Neural cell (in vitro differentiated cells): Measurements from ENCODE around the gene ZNF638. TPM values are rescaled to one million over a fixed set of nuclear protein-coding genes. Genes with fewer than 3 reads are reported as not detected.

Experiments used
- H2AFZ ChIP-seq: fragments of 200-600, 300-800 bp; sonication (generic), shearing (Covaris generic); 2 replicates; pipeline ENCODE4 v1.6.0; 2014; ENCODE audit warnings: low read depth, mild to moderate bottlenecking, antibody characterized with exemption, low read length, moderate library complexity
- H3F3A ChIP-seq: fragments of 200-600 bp; shearing (Covaris generic); 2 replicates; pipeline ENCODE4 v1.6.1; 2016; ENCODE audit warnings: mild to moderate bottlenecking, moderate library complexity, mixed read lengths, antibody characterized with exemption, low read length; ENCODE audit not compliant: insufficient read depth, poor library complexity, severe bottlenecking
- H3K27ac ChIP-seq: fragments of 200-600, 300-800 bp; sonication (generic), shearing (Covaris generic); 2 replicates; pipeline ENCODE4 v1.5.1; 2014; ENCODE audit warnings: mild to moderate bottlenecking, low read length, moderate library complexity
- H3K27me3 ChIP-seq: fragments of 300-800, 200-600 bp; sonication (generic), shearing (Covaris generic); 2 replicates; pipeline ENCODE4 v1.6.0; 2014; ENCODE audit warnings: mild to moderate bottlenecking, low read depth, low read length, moderate library complexity; ENCODE audit not compliant: insufficient read depth
- H3K36me3 ChIP-seq: fragments of 300-800, 200-600 bp; sonication (generic), shearing (Covaris generic); 2 replicates; pipeline ENCODE4 v1.5.1; 2014; ENCODE audit warnings: mild to moderate bottlenecking, antibody characterized with exemption, low read length, moderate library complexity; ENCODE audit not compliant: insufficient read depth
- H3K4me2 ChIP-seq: fragments of 300-800, 200-600 bp; sonication (generic), shearing (Covaris generic); 2 replicates; pipeline ENCODE4 v1.6.0; 2014; ENCODE audit warnings: mild to moderate bottlenecking, low read length
- H3K4me3 ChIP-seq: fragments of 300-800, 200-600 bp; sonication (generic), shearing (Covaris generic); 2 replicates; pipeline ENCODE4 v1.5.1; 2014; ENCODE audit warnings: mild to moderate bottlenecking, low read length, moderate library complexity
- H3K79me2 ChIP-seq: fragments of 200-600 bp; shearing (Covaris generic); replicated peaks from 2 replicates; pipeline ENCODE4 v1.6.0; 2014; ENCODE audit warnings: mild to moderate bottlenecking, low read length, moderate library complexity; ENCODE audit not compliant: insufficient read depth
- H3K9ac ChIP-seq: fragments of 300-800, 200-600 bp; sonication (generic), shearing (Covaris generic); 2 replicates; pipeline ENCODE4 v1.6.1; 2016; ENCODE audit warnings: mild to moderate bottlenecking, low read length, mixed read lengths
- H3K9me2 ChIP-seq: fragments of 200-600 bp; shearing (Covaris generic); 2 replicates; pipeline ENCODE4 v1.6.1; 2016; ENCODE audit warnings: mild to moderate bottlenecking, low read length, mixed read lengths; ENCODE audit not compliant: insufficient read depth
- H3K9me3 ChIP-seq: fragments of 200-600, 300-800 bp; sonication (generic), shearing (Covaris generic); 2 replicates; pipeline ENCODE4 v1.6.1; 2016; ENCODE audit warnings: mild to moderate bottlenecking, mixed run types, low read length, moderate library complexity, mixed read lengths
- H4K20me1 ChIP-seq: fragments of 200-600 bp; shearing (Covaris generic); 2 replicates; pipeline ENCODE4 v1.6.1; 2016; ENCODE audit warnings: mild to moderate bottlenecking, mixed run types; ENCODE audit not compliant: insufficient read depth
- CTCF ChIP-seq: fragments of 450-650 bp; IDR thresholded peaks from 2 replicates; pipeline ENCODE4 v1.5.1; 2014; ENCODE audit warnings: antibody characterized with exemption, mild to moderate bottlenecking, moderate library complexity; ENCODE audit not compliant: poor library complexity, severe bottlenecking
- EP300 ChIP-seq: fragments of 450-650 bp; conservative IDR thresholded peaks from 2 replicates; pipeline ENCODE4 v1.6.1; 2014; ENCODE audit warnings: antibody characterized with exemption, mild to moderate bottlenecking, moderate library complexity; ENCODE audit not compliant: poor library complexity, severe bottlenecking
- EZH2 ChIP-seq: fragments of 200-600, 300-800 bp; shearing (Covaris generic), sonication (generic); IDR thresholded peaks from 2 replicates; pipeline ENCODE4 v1.6.1; 2014; ENCODE audit warnings: antibody characterized with exemption, low read length, borderline replicate concordance, mild to moderate bottlenecking; ENCODE audit not compliant: insufficient read depth, poor library complexity, severe bottlenecking
- MXI1 ChIP-seq: fragments of 450-650 bp; conservative IDR thresholded peaks from 2 replicates; pipeline ENCODE4 v1.6.1; 2014; ENCODE audit warnings: antibody characterized with exemption, mild to moderate bottlenecking; ENCODE audit not compliant: poor library complexity, severe bottlenecking
- POLR2AphosphoS5 ChIP-seq: IDR thresholded peaks from 2 replicates; pipeline ENCODE4 v1.6.1; 2012
- RAD21 ChIP-seq: fragments of 450-650 bp; conservative IDR thresholded peaks from 2 replicates; pipeline ENCODE4 v1.6.1; 2014; ENCODE audit warnings: antibody characterized with exemption, mild to moderate bottlenecking, moderate library complexity
- SMC3 ChIP-seq: fragments of 450-650 bp; conservative IDR thresholded peaks from 2 replicates; pipeline ENCODE4 v1.6.1; 2014; ENCODE audit warnings: antibody characterized with exemption, mild to moderate bottlenecking, moderate library complexity; ENCODE audit not compliant: poor library complexity
- TAF1 ChIP-seq: IDR thresholded peaks from 2 replicates; pipeline ENCODE4 v1.6.1; 2012; ENCODE audit warnings: low read depth
- polyA plus RNA-seq: library from polyadenylated mRNA; depleted of rRNA; stranded (reverse); fragments of >200 nt; gene quantifications from 2 replicates; pipeline ENCODE4 v1.2.3, GENCODE V29; 2014
- TF ChIP-seq, protein P1 (sequence below): IDR thresholded peaks from 2 replicates; pipeline ENCODE4 v1.6.1; 2012; ENCODE audit warnings: borderline replicate concordance

ZNF638 gene
- polyA plus RNA-seq, 1 donor from 2014 or later = 308 TPM

DNA sequence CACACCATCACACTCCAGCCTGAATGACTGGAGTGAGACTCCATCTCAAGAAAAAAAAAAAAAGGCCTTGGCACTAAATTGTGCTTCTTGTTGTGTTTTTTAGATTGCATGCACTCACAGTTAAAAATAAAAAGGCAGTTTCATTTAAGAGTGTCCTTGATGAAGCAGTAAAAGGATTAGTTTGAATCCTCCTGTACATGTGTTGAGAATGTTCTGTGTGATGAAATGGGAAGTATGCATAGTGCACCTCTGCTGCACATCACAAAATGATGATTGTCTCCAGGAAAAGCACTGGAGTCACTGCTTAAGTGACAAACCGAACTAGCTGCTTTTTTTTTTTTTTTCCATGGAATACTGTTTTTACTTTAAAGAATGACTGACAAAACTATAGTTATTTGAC, 144.9 kb downstream of the ZNF638 start:
- Histone ChIP-seq H3K9ac (no peak overlapping the region), H2AFZ (no peak overlapping the region), H3K9me3 (no peaks in the 10 kb centered on the region), H3F3A (no peaks in the 10 kb centered on the region), H3K27ac (no peak overlapping the region), H3K27me3 (no peaks in the 10 kb centered on the region), H4K20me1 (no peaks in the 10 kb centered on the region), H3K36me3 (no peaks in the 10 kb centered on the region), H3K4me2 (no peak overlapping the region), H3K9me2 (no peaks in the 10 kb centered on the region), H3K4me3 (no peak overlapping the region), H3K79me2 (no peaks in the 10 kb centered on the region)
- TF ChIP-seq MXI1 = no peak
- no peak for TF ChIP-seq POLR2AphosphoS5
- TF ChIP-seq RAD21 = no peak
- no peak for TF ChIP-seq EZH2
- no peak for TF ChIP-seq SMC3
- TF ChIP-seq TAF1 = no peak
- no peak for TF ChIP-seq CTCF
- no peak for TF ChIP-seq EP300
- TF ChIP-seq, protein P1, sequence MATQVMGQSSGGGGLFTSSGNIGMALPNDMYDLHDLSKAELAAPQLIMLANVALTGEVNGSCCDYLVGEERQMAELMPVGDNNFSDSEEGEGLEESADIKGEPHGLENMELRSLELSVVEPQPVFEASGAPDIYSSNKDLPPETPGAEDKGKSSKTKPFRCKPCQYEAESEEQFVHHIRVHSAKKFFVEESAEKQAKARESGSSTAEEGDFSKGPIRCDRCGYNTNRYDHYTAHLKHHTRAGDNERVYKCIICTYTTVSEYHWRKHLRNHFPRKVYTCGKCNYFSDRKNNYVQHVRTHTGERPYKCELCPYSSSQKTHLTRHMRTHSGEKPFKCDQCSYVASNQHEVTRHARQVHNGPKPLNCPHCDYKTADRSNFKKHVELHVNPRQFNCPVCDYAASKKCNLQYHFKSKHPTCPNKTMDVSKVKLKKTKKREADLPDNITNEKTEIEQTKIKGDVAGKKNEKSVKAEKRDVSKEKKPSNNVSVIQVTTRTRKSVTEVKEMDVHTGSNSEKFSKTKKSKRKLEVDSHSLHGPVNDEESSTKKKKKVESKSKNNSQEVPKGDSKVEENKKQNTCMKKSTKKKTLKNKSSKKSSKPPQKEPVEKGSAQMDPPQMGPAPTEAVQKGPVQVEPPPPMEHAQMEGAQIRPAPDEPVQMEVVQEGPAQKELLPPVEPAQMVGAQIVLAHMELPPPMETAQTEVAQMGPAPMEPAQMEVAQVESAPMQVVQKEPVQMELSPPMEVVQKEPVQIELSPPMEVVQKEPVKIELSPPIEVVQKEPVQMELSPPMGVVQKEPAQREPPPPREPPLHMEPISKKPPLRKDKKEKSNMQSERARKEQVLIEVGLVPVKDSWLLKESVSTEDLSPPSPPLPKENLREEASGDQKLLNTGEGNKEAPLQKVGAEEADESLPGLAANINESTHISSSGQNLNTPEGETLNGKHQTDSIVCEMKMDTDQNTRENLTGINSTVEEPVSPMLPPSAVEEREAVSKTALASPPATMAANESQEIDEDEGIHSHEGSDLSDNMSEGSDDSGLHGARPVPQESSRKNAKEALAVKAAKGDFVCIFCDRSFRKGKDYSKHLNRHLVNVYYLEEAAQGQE = no peak

GRCh38 chr2:71477231-71477691, 145.7 kb downstream of the ZNF638 start:
- H3F3A ChIP-seq = no peaks in the 10 kb centered on the region
- no peaks in the 10 kb centered on the region for H3K36me3 ChIP-seq
- no peaks in the 10 kb centered on the region for H3K9me3 ChIP-seq
- no peak overlapping the region for H3K4me2 ChIP-seq
- no peak overlapping the region for H3K4me3 ChIP-seq
- H3K9me2 ChIP-seq = no peaks in the 10 kb centered on the region
- H3K27me3 ChIP-seq = no peaks in the 10 kb centered on the region
- H3K79me2 ChIP-seq = no peaks in the 10 kb centered on the region
- H2AFZ ChIP-seq = no peak overlapping the region
- H3K27ac ChIP-seq = no peak overlapping the region
- no peak overlapping the region for H3K9ac ChIP-seq
- TF ChIP-seq, protein P1 = no peak
- TF ChIP-seq EP300 (no peak), TAF1 (no peak), CTCF (no peak), SMC3 (no peak), RAD21 (no peak), POLR2AphosphoS5 (no peak), EZH2 (no peak)
- H4K20me1 ChIP-seq = no peaks in the 10 kb centered on the region
